ENCODE measurements around the gene TSPAN9.

Gene TSPAN9

GRCh38 chr12:3230758-3231375, 153.7 kb downstream of the TSPAN9 start:
- no peak for DNase-seq

GRCh38 chr12:3231399-3231876, 154.3 kb downstream of the TSPAN9 start:
- no peak for DNase-seq

- DNase-seq, result no peak
Measured at GRCh38 chr12:3233797-3234196, 156.6 kb downstream of the TSPAN9 start.

- no peak for DNase-seq
Measured at GRCh38 chr12:3236345-3237187, 159.4 kb downstream of the TSPAN9 start.

GRCh38 chr12:3238196-3238595, 161.0 kb downstream of the TSPAN9 start:
- DNase-seq, result no peak

- no peak for DNase-seq
Measured at GRCh38 chr12:3241621-3242020, 164.4 kb downstream of the TSPAN9 start.

GRCh38 chr12:3242199-3242863, 165.2 kb downstream of the TSPAN9 start:
- DNase-seq, result no peak

- no peak for DNase-seq
Measured at GRCh38 chr12:3243376-3244084, 166.4 kb downstream of the TSPAN9 start.

GRCh38 chr12:3244219-3244750, 167.1 kb downstream of the TSPAN9 start:
- DNase-seq, result no peak

GRCh38 chr12:3246253-3246652, 169.1 kb downstream of the TSPAN9 start:
- DNase-seq, result no peak

GRCh38 chr12:3247077-3247476, 169.9 kb downstream of the TSPAN9 start:
- no peak for DNase-seq

GRCh38 chr12:3247629-3248161, 170.5 kb downstream of the TSPAN9 start:
- no peak for DNase-seq

- DNase-seq, result no peak
Measured at GRCh38 chr12:3249081-3249800, 172.1 kb downstream of the TSPAN9 start.

GRCh38 chr12:3250034-3250433, 172.9 kb downstream of the TSPAN9 start:
- no peak for DNase-seq

- DNase-seq, result no peak
Measured at GRCh38 chr12:3250576-3250975, 173.4 kb downstream of the TSPAN9 start.

GRCh38 chr12:3251067-3251466, 173.9 kb downstream of the TSPAN9 start:
- DNase-seq, result no peak

- no peak for DNase-seq
Measured at GRCh38 chr12:3251691-3252090, 174.5 kb downstream of the TSPAN9 start.

GRCh38 chr12:3252450-3252891, 175.3 kb downstream of the TSPAN9 start:
- no peak for DNase-seq

GRCh38 chr12:3253682-3254275, 176.6 kb downstream of the TSPAN9 start:
- no peak for DNase-seq

- no peak for DNase-seq
Measured at GRCh38 chr12:3255057-3255456, 177.9 kb downstream of the TSPAN9 start.

GRCh38 chr12:3256103-3256631, 179.0 kb downstream of the TSPAN9 start:
- DNase-seq, result no peak
